GM12892 (cell line): ENCODE data around the gene HLA-B.

Experiments
- POLR2A ChIP-seq: IDR thresholded peaks from 2 replicates; pipeline ENCODE4 v1.6.1; 2011; ENCODE audit warnings: low read depth, low read length, control low read depth
- POLR2AphosphoS5 ChIP-seq: IDR thresholded peaks from 2 replicates; pipeline ENCODE4 v1.6.1; 2011; ENCODE audit warnings: low read depth, low read length, control low read depth

DNA sequence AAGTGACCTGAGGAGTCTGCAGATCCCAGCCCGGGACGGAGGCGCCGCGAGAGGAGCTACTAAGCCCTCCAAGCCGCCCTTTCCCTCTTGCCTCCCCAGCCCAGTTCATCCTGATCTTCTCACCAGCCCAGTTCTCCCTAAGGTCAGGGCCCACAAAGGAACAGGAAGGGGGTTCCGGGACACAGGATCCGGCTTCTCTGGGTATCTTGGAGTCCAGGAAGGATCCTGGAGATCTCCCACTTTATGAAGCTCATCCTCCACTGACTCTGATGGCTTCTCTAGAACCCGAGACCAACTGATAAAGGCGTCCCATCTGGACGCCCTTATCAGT, 48.2 kb downstream of the HLA-B start:
- TF ChIP-seq POLR2A (no peak), POLR2AphosphoS5 (no peak)
